GM12872 (cell line): ENCODE results near the gene UPK1B.
A peak's percentile ranks its signal among the peaks of the same experiment; 100 is the strongest.

Experiments used
- TF ChIP-seq, protein P1 (sequence below): IDR thresholded peaks from 3 replicates; pipeline ENCODE4 v1.5.1; 2011; ENCODE audit warnings: low read depth, mild to moderate bottlenecking, low read length, moderate library complexity; ENCODE audit not compliant: insufficient read depth

The UPK1B gene

DNA sequence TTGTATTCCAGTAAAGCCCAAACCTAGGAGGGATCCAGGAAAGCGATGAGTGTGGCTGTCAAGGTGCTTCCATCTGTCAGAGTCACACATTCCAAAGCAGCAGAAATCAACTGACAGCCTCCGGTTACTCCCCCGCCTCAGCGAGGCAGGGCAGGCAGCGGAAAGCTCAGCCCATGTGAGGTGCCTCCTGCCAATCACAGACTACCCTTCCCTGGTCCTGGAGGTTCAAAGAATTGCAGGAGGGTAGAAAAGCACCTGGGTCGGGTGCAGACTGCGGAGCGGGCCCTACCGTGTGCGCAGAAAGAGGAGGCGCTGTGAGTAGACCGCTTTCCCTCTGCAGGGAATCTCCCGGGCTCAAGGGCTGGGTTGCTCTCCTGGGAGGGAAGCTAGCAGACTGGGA is at the start of gene UPK1B:
Gene UPK1B (plus strand): TSS at position 274 of the 400 bp plus-strand sequence. CDS start 13,144 bp downstream, outside the sequence.
- TF ChIP-seq, protein P1, sequence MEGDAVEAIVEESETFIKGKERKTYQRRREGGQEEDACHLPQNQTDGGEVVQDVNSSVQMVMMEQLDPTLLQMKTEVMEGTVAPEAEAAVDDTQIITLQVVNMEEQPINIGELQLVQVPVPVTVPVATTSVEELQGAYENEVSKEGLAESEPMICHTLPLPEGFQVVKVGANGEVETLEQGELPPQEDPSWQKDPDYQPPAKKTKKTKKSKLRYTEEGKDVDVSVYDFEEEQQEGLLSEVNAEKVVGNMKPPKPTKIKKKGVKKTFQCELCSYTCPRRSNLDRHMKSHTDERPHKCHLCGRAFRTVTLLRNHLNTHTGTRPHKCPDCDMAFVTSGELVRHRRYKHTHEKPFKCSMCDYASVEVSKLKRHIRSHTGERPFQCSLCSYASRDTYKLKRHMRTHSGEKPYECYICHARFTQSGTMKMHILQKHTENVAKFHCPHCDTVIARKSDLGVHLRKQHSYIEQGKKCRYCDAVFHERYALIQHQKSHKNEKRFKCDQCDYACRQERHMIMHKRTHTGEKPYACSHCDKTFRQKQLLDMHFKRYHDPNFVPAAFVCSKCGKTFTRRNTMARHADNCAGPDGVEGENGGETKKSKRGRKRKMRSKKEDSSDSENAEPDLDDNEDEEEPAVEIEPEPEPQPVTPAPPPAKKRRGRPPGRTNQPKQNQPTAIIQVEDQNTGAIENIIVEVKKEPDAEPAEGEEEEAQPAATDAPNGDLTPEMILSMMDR = no peak

DNA sequence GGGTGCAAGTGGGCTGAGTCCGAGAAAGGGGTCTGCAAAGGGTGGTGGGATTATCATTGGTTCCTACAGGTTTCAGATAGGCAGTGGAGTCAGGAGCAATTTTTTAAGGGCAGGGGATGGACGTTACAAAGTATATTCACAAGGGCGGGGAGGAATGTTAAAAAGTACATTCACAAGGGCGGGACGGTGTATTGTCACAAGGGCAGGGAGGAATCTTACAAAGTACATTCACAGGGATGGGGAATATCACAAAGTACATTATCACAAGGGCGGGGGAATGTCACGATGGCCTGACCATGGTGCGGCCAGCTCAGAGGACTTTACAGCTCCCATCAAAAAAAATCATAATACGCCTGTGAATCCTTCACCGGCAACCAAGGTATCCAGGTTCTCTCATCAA is 48.1 kb upstream of the UPK1B start:
- TF ChIP-seq, protein P1 = no peak

DNA sequence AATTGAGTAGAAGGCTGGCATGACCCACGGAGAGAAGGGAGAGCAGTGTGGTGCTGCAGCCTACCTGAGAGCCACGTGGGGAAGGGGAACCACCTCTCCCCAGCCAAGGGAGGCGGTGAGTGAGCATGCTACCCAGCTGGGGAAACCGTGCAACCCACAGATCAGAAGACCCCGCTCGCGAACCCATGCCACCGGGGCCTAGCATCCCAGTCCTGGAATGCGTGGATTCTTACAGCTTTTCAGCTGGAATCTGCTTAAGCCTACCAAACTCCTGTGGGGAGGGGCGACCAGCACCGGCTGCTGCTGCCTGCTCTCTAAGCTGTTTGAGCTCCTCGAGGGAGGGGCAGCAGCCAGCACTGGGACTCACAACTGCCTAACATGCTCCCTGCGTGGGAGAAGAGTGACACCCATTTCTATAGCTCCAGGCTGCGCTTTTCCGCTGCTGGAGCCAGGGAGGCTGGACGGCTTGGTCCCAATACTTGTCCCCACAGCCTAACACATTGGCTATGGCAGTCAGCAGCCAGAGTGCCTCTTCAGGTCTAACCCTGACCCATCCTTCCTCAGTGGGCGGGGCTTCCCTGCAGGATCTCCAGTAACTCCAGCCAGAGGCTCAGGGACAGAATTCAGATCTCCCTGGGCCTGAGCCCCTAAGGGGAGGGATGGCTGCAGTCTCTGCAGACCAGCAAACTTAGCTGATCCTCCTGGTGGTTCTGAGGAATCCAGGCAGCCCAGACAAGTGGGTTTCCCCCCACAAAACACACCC is 47.5 kb upstream of the UPK1B start:
- TF ChIP-seq, protein P1 = no peak

- TF ChIP-seq, protein P1 = no peak
Observed at GRCh38 chr3:119140466-119140865, 32.9 kb upstream of the UPK1B start.

- TF ChIP-seq, protein P1 = no peak
Observed at GRCh38 chr3:119145128-119145499, 28.3 kb upstream of the UPK1B start.

GRCh38 chr3:119145500-119146167 is 27.8 kb upstream of the UPK1B start, which contains the start of gene TEX55:
TEX55 (plus strand) TSS chr3:119146165; CDS start chr3:119146190, 25 bp downstream.
- TF ChIP-seq, protein P1 = peak; percentile 62

DNA sequence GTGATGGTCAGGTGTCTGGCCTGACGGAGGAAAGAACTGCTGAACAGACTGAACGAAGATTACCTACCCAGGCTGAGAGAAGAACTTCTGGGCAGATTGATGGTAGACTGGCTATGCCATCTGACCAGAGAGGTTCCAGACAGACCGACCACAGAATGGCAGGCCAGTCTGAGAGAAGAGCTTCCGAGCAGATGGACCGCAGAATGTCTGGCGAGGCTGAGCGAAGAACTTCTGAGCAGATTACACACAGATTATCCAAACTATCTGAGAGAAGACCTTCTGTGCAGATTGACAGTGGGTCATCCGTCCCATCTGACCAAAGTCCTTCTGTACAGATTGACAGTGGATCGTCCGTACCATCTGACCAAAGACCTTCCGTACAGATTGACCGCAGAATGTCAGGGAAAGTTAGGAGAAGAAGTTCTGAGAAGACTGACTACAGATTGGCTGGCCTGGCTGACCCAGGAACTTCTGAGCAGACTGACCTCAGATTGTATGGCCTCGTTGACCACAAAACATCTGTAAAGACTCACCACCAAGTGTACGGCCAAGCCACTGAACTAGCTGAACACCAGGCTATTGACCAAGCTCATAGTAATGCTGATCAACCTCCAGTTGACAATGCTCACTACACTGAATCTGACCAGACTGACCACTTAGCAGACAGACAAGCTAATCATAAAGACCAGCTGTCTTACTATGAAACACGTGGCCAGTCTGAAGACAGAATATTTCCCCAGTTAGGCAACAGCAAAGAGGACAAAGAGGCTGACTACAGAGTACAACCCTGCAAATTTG is 26.6 kb upstream of the UPK1B start:
- TF ChIP-seq, protein P1 = no peak
